DND-41 (cell line): Measurements from ENCODE around the gene DBNL.
A peak's percentile ranks its signal among the peaks of the same experiment; 100 is the strongest.
"Not testable (repeated sequence)": the region's sequence is repeated elsewhere in the genome, so short reads cannot be mapped to it uniquely, and the experiment has no call there.

ENCODE experiments used
- ATAC-seq: fragments of 200-7000 bp; cut with Tn5 transposase; 3 replicates; pipeline ENCODE4 v1.9.1; 2021; ENCODE audit warnings: low read depth; ENCODE audit not compliant: insufficient read depth
- DNase-seq: peaks from one replicate; pipeline ENCODE4 v3.0.0-alpha.2; 2020
- H2AFZ ChIP-seq: 2 replicates; pipeline ENCODE4 v1.6.0; 2012; ENCODE audit warnings: low read depth, low read length
- H3K27ac ChIP-seq: 2 replicates; pipeline ENCODE4 v1.5.1; 2012; ENCODE audit warnings: low read length, inconsistent platforms
- H3K27me3 ChIP-seq: fragments of 200-600 bp; sonication (generic); 2 replicates; pipeline ENCODE4 v1.6.0; 2012; ENCODE audit warnings: low read length, mild to moderate bottlenecking, inconsistent platforms; ENCODE audit not compliant: insufficient read depth, poor library complexity
- H3K36me3 ChIP-seq: 2 replicates; pipeline ENCODE4 v1.5.1; 2012; ENCODE audit warnings: low read length, inconsistent platforms; ENCODE audit not compliant: insufficient read depth
- H3K4me1 ChIP-seq: 2 replicates; pipeline ENCODE4 v1.5.1; 2012; ENCODE audit warnings: mild to moderate bottlenecking, low read length; ENCODE audit not compliant: insufficient read depth
- H3K4me2 ChIP-seq: 2 replicates; pipeline ENCODE4 v1.6.0; 2012; ENCODE audit warnings: mild to moderate bottlenecking, moderate library complexity, low read length, inconsistent platforms; ENCODE audit not compliant: insufficient read depth
- H3K4me3 ChIP-seq, 2 experiments: fragments of 200-600 bp in 1 of 2; shearing (Covaris generic) in 1 of 2; 2 replicates each; pipeline ENCODE4 v1.5.1; 2012 to 2016; ENCODE audit warnings: inconsistent platforms in 2 of 2, low read length in 2 of 2, mild to moderate bottlenecking in 2 of 2, low read depth in 1 of 2, moderate library complexity in 1 of 2
- H3K79me2 ChIP-seq: 2 replicates; pipeline ENCODE4 v1.6.0; 2012; ENCODE audit warnings: low read length, inconsistent platforms; ENCODE audit not compliant: insufficient read depth
- H3K9ac ChIP-seq: 2 replicates; pipeline ENCODE4 v1.6.0; 2012; ENCODE audit warnings: low read depth, mild to moderate bottlenecking, inconsistent platforms, low read length, moderate library complexity
- H3K9me3 ChIP-seq: 2 replicates; pipeline ENCODE4 v1.5.1; 2012; ENCODE audit warnings: low read length, moderate library complexity, mild to moderate bottlenecking, inconsistent platforms; ENCODE audit not compliant: insufficient read depth, severe bottlenecking
- H4K20me1 ChIP-seq: 2 replicates; pipeline ENCODE4 v1.6.0; 2012; ENCODE audit warnings: low read length; ENCODE audit not compliant: insufficient read depth

Gene DBNL

DNA sequence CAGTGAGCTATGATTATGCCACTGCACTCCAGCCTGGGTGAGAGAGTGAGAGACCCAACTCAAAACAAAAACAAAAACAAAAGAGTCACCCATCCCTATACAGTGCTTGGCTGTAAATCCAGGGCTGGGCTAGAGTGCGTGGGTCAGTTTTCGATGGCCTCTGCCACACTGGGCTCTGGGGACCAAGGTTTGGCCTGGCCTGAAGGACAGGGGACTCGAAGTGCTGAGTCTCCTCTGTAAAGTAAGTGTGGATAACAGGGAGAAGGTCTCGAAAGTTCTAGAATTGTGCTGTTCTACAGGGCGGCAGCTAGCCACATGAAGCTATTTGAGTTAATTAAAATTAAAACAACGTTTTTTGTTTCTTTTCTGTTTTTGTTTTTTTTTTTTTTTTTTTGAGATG lies 12.5 kb upstream of the DBNL start:
- H3K4me2 ChIP-seq, H3K4me3 ChIP-seq, H4K20me1 ChIP-seq, H3K9me3 ChIP-seq, H3K9ac ChIP-seq, H3K27ac ChIP-seq, DNase-seq, H3K36me3 ChIP-seq, H3K27me3 ChIP-seq, H3K4me1 ChIP-seq, H2AFZ ChIP-seq, H3K79me2 ChIP-seq, ATAC-seq: not testable (repeated sequence)

DNA sequence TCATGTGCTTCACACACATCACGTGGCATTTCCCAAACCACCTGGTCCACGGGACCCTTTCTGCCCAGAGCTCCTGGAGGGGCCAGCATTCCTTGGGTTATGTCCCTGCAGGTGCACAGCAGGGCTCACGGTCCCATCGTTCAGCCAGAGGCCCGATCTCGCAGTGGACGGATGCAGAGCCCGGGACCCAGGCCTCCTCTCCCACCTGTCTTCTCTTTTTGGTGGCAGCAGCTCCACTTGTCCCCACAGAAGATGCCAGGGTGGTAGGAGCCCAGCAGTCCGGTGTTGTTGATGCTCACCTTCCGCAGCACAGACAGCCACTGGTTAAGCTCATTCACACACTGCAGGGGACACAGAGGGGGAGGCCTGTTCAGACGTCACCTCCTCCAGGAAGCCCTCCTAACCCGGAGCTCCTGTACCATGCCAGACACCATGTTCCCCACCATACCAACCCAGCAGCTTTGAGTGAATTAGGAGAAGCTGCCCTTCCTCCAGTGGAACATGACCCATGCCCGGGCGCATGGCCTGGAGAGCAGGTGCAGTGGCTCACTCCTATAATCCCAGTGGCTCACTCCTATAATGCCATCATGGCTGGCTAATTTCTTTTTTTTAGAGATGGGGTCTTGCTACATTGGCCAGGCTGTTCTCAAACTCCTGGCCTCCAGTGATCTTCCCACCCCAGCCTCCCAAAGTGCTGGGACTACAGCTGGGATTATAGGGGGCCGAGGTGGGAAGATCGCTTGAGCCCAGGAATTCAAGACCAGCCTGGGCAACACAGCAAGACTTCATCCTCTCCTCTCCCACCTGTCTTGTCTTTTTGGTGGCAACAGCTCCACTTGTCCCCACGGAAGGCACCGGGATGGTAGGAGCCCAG lies 10.3 kb upstream of the DBNL start:
- ATAC-seq, H3K9ac ChIP-seq, H3K27me3 ChIP-seq, H3K4me1 ChIP-seq, H2AFZ ChIP-seq, H3K36me3 ChIP-seq, H3K79me2 ChIP-seq, H4K20me1 ChIP-seq, H3K9me3 ChIP-seq, H3K4me2 ChIP-seq, H3K27ac ChIP-seq, DNase-seq, H3K4me3 ChIP-seq: not testable (repeated sequence)

DNA sequence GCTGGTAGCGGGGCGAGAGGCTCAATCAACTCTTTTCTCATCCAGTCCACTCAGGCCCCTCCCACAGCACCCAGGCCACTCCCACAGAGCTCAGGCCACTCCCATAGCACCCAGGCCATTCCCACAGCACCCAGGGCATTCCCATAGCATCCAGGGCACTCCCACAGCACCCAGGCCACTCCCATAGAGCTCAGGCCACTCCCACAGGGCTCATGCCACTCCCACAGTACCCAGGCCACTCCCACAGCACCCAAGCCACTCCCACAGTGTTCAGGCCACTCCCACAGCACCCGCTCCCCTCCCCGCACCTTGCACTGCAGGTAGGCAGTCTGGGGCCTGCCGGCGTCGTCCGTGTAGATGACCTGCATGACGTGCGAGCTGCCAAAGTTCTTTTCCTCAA lies 8.1 kb upstream of the DBNL start:
- not testable (repeated sequence) for H3K9me3 ChIP-seq
- peak; percentile 57 for ATAC-seq

DNA sequence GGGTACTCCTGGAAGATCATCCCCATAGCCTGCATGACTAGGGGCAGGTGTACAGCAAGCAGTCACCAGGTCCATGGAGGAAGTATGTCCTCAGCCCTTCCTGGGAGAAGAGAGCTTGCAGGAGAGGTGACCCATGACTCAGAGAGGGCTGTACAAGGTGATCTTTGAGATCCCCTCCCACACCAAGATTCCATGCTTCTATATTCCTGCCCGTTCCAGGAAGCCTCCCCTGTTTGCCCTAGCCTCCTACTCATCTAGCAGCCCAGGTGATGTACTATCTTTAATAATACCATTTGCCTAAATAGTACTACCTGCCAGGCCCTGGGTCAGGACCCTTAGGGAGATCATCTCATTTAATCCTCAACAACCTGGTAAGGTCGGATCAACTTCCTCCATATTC lies 6.6 kb upstream of the DBNL start:
- H3K4me2 ChIP-seq, H3K79me2 ChIP-seq, H3K36me3 ChIP-seq, H3K4me1 ChIP-seq, H3K27me3 ChIP-seq, H4K20me1 ChIP-seq, H3K9me3 ChIP-seq, DNase-seq, ATAC-seq, H3K9ac ChIP-seq, H2AFZ ChIP-seq, H3K27ac ChIP-seq, H3K4me3 ChIP-seq: not testable (repeated sequence)

More for the DNA sequence above, 8.1 kb upstream of the DBNL start:
- H3K27ac ChIP-seq, H3K27me3 ChIP-seq, H3K36me3 ChIP-seq, H3K4me3 ChIP-seq, H3K4me2 ChIP-seq, H3K9ac ChIP-seq, H2AFZ ChIP-seq, H3K4me1 ChIP-seq, H3K79me2 ChIP-seq, H4K20me1 ChIP-seq: not testable (repeated sequence)
- DNase-seq: peak; percentile 36

DNA sequence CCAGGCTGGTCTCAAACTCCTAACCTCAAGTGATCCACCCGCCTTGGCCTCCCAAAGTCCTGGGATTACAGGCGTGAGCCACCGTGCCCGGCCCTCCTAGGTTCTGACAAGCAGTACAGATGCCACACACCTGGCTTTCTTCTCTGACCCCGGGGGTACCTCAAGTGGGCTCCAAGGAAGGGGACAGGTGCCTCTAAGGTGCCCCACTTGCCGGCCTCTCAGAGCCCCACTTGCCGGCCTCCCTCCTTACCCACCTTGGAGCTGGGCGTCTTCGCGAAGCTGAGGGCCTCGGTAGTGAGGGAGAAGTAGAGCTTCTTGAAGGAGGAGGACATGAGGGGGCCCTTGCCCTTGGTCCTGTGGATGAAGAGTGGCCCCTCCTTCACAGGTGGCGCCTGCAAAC lies 5.9 kb upstream of the DBNL start:
- not testable (repeated sequence) for ATAC-seq, H3K4me2 ChIP-seq, DNase-seq

DNA sequence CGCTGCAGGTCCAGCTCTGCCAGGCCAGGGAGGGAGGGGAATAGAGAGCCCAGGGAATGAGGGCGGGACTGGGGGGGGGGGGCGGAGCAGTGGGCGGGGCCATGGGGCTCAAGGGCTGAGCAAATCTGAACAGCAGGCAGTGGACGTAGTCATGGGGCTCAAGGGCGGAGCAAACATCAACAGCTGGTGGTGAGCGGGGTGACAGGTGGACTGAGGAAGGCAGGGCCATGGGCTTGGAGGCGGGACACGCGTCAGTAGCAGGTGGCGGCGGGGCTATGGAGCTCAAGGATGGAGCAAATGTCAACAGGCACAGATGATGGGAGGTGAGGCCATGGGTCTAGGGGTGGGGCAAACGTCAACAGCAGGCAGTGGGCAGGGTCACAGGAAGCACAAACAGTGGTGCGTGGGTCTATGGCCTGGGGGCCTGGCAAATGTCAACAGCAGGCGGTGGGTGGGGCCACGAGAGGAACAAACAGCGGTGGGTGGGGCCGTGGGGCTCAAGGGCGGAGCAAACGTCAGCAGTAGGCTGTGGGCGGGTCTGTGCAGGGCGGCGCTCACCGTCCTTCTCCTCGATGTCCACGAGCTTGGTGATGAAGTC lies 5.4 kb upstream of the DBNL start:
- peaks cover 10% of the 10 kb centered on the region for H3K4me1 ChIP-seq
- not testable (repeated sequence) for H3K27ac ChIP-seq, H4K20me1 ChIP-seq, H3K9me3 ChIP-seq, H3K9ac ChIP-seq, H3K27me3 ChIP-seq, H3K36me3 ChIP-seq, H3K79me2 ChIP-seq, H3K4me3 ChIP-seq, H3K4me2 ChIP-seq, H2AFZ ChIP-seq
- peak; percentile 22; the same call in 2 of the 3 replicates for ATAC-seq
- peak; percentile 42 for DNase-seq

More for the DNA sequence above, 5.9 kb upstream of the DBNL start:
- H3K9ac ChIP-seq, H3K4me3 ChIP-seq, H3K36me3 ChIP-seq, H3K4me1 ChIP-seq, H4K20me1 ChIP-seq, H3K79me2 ChIP-seq, H3K9me3 ChIP-seq, H2AFZ ChIP-seq, H3K27me3 ChIP-seq, H3K27ac ChIP-seq: not testable (repeated sequence)

DNA sequence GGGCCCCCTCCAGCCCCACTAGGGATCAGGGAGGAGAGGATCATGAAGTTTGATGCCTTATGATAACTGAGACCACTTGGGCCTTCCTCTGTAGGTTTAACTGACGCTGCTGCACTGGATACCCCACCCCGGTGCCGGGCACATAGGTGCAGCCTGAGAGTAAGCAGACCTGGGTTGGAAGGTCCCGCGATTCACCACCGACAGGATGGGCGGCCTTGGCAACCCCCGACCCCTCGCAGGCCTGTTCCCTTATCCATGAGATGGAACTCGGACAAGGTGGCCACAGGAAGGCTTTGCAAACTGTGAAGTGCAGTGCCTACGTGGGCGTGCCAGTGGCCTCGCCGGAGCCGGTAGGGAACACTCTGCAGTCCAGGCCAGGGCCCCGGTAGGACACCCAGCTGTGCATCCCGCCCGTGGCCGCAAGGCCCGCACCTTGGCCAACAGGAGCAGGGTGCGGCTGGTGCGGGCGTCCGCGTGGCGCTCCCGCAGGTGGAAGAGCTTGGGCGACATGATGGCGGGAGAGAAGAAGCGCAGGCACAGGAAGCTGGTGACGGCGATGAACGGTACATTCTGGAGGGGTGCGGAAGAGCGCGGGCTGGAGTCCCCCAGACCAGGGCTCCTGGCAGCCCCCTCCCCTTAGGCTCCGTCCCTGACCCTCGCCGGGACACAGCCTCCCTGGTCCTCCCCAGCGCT lies 4.6 kb upstream of the DBNL start:
- H3K4me2 ChIP-seq: peak overlapping the region; percentile 65
- peaks cover 11% of the 10 kb centered on the region for H3K79me2 ChIP-seq
- not testable (repeated sequence) for H3K27me3 ChIP-seq, H2AFZ ChIP-seq, H3K36me3 ChIP-seq, H4K20me1 ChIP-seq, DNase-seq, H3K27ac ChIP-seq, H3K9me3 ChIP-seq, ATAC-seq
- peaks cover 12% of the 10 kb centered on the region for H3K4me1 ChIP-seq
- H3K9ac ChIP-seq: peak overlapping the region; percentile 52; the same call in 1 of the 2 replicates
- H3K4me3 ChIP-seq: peak overlapping the region in 1 of 2 experiments; percentile 50; a peak in 1 of 4 replicates
